Measurements from ENCODE around the gene CCL20. TPM values are rescaled to one million over a fixed set of nuclear protein-coding genes. Genes with fewer than 3 reads are reported as not detected.

CCL20 gene
- total and polyA plus RNA-seq, 4 donors: 0.36 to 5.9 (median 1.3) TPM

GRCh38 chr2:227826563-227826962 lies 12.9 kb downstream of the CCL20 start:
- H3K27me3 ChIP-seq (ENCODE audit: control insufficient read depth in 4 of 4, insufficient read depth in 4 of 4, low read length in 3 of 4): no peaks in the 10 kb centered on the region
- H3K4me3 ChIP-seq (ENCODE audit: low read depth in 1 of 3, low read length in 3 of 3): no peak overlapping the region
- TF ChIP-seq REST (IDR thresholded peaks at IDR 0.05) (no peak), YY1 (IDR thresholded peaks at IDR 0.05) (no peak), ATF3 (IDR thresholded peaks at IDR 0.05) (no peak), TAF1 (conservative IDR thresholded peaks at IDR 0.05) (no peak), RAD21 (IDR thresholded peaks at IDR 0.05) (no peak)
- TF ChIP-seq, protein P1, sequence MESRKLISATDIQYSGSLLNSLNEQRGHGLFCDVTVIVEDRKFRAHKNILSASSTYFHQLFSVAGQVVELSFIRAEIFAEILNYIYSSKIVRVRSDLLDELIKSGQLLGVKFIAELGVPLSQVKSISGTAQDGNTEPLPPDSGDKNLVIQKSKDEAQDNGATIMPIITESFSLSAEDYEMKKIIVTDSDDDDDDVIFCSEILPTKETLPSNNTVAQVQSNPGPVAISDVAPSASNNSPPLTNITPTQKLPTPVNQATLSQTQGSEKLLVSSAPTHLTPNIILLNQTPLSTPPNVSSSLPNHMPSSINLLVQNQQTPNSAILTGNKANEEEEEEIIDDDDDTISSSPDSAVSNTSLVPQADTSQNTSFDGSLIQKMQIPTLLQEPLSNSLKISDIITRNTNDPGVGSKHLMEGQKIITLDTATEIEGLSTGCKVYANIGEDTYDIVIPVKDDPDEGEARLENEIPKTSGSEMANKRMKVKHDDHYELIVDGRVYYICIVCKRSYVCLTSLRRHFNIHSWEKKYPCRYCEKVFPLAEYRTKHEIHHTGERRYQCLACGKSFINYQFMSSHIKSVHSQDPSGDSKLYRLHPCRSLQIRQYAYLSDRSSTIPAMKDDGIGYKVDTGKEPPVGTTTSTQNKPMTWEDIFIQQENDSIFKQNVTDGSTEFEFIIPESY (IDR thresholded peaks at IDR 0.05): no peak
- H3K9me3 ChIP-seq (ENCODE audit: control insufficient read depth in 4 of 4, low read length in 3 of 4): no peaks in the 10 kb centered on the region
- H3K27ac ChIP-seq (ENCODE audit: low read depth in 1 of 2, low read length in 2 of 2): no peak overlapping the region
- WGBS: 27% methylated on average over 2 of the region's 2 CpGs
- no peak for DNase-seq (ENCODE audit: low spot score)
- no peaks in the 10 kb centered on the region for H3K36me3 ChIP-seq (ENCODE audit: control insufficient read depth in 4 of 4, insufficient read depth in 3 of 4, low read depth in 1 of 4, low read length in 3 of 4)
- H3K9ac ChIP-seq (ENCODE audit: low read depth in 1 of 2, low read length in 2 of 2): no peak overlapping the region
- H3K4me1 ChIP-seq (ENCODE audit: control insufficient read depth in 4 of 4, insufficient read depth in 4 of 4, low read length in 3 of 4): no peaks in the 10 kb centered on the region

- Histone ChIP-seq H3K4me1 (ENCODE audit: control insufficient read depth in 4 of 4, insufficient read depth in 4 of 4, low read length in 3 of 4) (no peaks in the 10 kb centered on the region), H3K4me3 (ENCODE audit: low read depth in 1 of 3, low read length in 3 of 3) (no peak overlapping the region), H3K36me3 (ENCODE audit: control insufficient read depth in 4 of 4, insufficient read depth in 3 of 4, low read depth in 1 of 4, low read length in 3 of 4) (no peaks in the 10 kb centered on the region), H3K9ac (ENCODE audit: low read depth in 1 of 2, low read length in 2 of 2) (no peak overlapping the region), H3K27ac (ENCODE audit: low read depth in 1 of 2, low read length in 2 of 2) (no peak overlapping the region), H3K9me3 (ENCODE audit: control insufficient read depth in 4 of 4, low read length in 3 of 4) (no peaks in the 10 kb centered on the region), H3K27me3 (ENCODE audit: control insufficient read depth in 4 of 4, insufficient read depth in 4 of 4, low read length in 3 of 4) (no peaks in the 10 kb centered on the region)
- 92% methylated on average over 7 of the region's 7 CpGs for WGBS
- no peak for DNase-seq (ENCODE audit: low spot score)
- TF ChIP-seq, protein P2, sequence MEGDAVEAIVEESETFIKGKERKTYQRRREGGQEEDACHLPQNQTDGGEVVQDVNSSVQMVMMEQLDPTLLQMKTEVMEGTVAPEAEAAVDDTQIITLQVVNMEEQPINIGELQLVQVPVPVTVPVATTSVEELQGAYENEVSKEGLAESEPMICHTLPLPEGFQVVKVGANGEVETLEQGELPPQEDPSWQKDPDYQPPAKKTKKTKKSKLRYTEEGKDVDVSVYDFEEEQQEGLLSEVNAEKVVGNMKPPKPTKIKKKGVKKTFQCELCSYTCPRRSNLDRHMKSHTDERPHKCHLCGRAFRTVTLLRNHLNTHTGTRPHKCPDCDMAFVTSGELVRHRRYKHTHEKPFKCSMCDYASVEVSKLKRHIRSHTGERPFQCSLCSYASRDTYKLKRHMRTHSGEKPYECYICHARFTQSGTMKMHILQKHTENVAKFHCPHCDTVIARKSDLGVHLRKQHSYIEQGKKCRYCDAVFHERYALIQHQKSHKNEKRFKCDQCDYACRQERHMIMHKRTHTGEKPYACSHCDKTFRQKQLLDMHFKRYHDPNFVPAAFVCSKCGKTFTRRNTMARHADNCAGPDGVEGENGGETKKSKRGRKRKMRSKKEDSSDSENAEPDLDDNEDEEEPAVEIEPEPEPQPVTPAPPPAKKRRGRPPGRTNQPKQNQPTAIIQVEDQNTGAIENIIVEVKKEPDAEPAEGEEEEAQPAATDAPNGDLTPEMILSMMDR (IDR thresholded peaks at IDR 0.05; ENCODE audit: low read depth, low read length, missing input control): no peak
- TF ChIP-seq RAD21 (IDR thresholded peaks at IDR 0.05) (no peak), YY1 (IDR thresholded peaks at IDR 0.05) (no peak), JUND (IDR thresholded peaks at IDR 0.05) (no peak), HNF4G (IDR thresholded peaks at IDR 0.05) (no peak), SP1 (IDR thresholded peaks at IDR 0.05) (no peak), EGR1 (IDR thresholded peaks at IDR 0.05; ENCODE audit: low read depth in 2 of 2) (no peak), HNF4A (conservative IDR thresholded peaks at IDR 0.05) (no peak), NR2F2 (IDR thresholded peaks at IDR 0.05) (no peak), FOXA2 (IDR thresholded peaks at IDR 0.05) (no peak), MAX (IDR thresholded peaks at IDR 0.05) (no peak), TAF1 (conservative IDR thresholded peaks at IDR 0.05) (no peak), REST (IDR thresholded peaks at IDR 0.05) (no peak), FOXA1 (IDR thresholded peaks at IDR 0.05) (no peak), ATF3 (IDR thresholded peaks at IDR 0.05) (no peak), RXRA (IDR thresholded peaks at IDR 0.05) (no peak), GABPA (IDR thresholded peaks at IDR 0.05 in 1 of 2, conservative IDR thresholded peaks at IDR 0.05 in 1 of 2) (no peak)
- TF ChIP-seq, protein P1 (IDR thresholded peaks at IDR 0.05): no peak
These were observed 13.5 kb downstream of the CCL20 start for GRCh38 chr2:227827143-227827542.

Measured in liver (tissue), 9 donors.